ENCODE measurements around the gene NAV2.

The NAV2 gene

DNA sequence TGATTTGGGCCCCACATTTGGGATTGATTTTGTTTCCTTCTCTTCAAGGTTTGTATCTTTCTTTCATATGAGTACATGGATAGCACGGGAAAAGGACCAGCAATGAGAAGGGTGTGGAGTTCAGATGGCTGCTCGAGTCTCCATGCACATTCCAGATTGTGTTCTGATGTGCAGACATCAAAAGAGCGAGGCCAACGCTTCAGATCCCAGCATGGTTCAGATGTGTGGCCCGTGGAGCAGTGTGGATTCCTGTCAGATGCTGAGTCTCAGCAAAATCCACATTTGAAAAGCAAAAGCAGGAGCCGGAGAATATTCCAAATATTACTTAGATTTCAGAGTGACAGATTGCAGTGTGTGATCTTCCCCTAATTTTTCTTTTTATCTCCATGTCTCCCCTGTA, 228.2 kb downstream of the NAV2 start:
- no peaks in the 10 kb centered on the region for H3K27me3 ChIP-seq (ENCODE audit: insufficient read depth, low read length)
- H2BK120ac ChIP-seq (ENCODE audit: insufficient read depth, low read length, poor library complexity) = no peak overlapping the region
- no peak overlapping the region for H3K9ac ChIP-seq (ENCODE audit: low read length)
- peaks cover 0 to 3% of the 10 kb centered on the region in 2 experiments for H3K4me1 ChIP-seq (ENCODE audit: control insufficient read depth in 1 of 2, insufficient read depth in 2 of 2, low read length in 2 of 2)
- no peak overlapping the region for H3K4ac ChIP-seq (ENCODE audit: low read depth, low read length)
- no peak overlapping the region for H4K12ac ChIP-seq (ENCODE audit: low read depth, low read length)
- no peak overlapping the region for H4K8ac ChIP-seq (ENCODE audit: low read depth, low read length)
- H3K4me2 ChIP-seq (ENCODE audit: low read length) = no peak overlapping the region
- no peak overlapping the region for H2BK5ac ChIP-seq (ENCODE audit: low read depth, low read length, poor library complexity)
- H3K36me3 ChIP-seq (ENCODE audit: control insufficient read depth in 1 of 2, insufficient read depth in 2 of 2, low read length in 2 of 2) = peaks cover 2 to 3% of the 10 kb centered on the region in 2 experiments
- H3K9me3 ChIP-seq (ENCODE audit: insufficient read depth, low read depth, low read length) = no peaks in the 10 kb centered on the region
- H2AK5ac ChIP-seq (ENCODE audit: low read length) = no peak overlapping the region
- no peak overlapping the region for H3K18ac ChIP-seq (ENCODE audit: low read length)
- H3K14ac ChIP-seq (ENCODE audit: low read length) = no peak overlapping the region
- no peak for DNase-seq
- no peak overlapping the region for H2AFZ ChIP-seq (ENCODE audit: insufficient read depth, low read length, poor library complexity)
- no peak overlapping the region for H3K27ac ChIP-seq (ENCODE audit: low read depth, low read length)
- no peak overlapping the region for H3K4me3 ChIP-seq (ENCODE audit: low read depth, low read length)
- H3K23ac ChIP-seq (ENCODE audit: low read length) = no peak overlapping the region
- H3K79me1 ChIP-seq (ENCODE audit: low read length) = peaks cover 2% of the 10 kb centered on the region
- no peak overlapping the region for H4K91ac ChIP-seq (ENCODE audit: low read depth, low read length)
- no CpG with 5 or more reads among the region's 6 CpGs for WGBS (ENCODE audit: extremely low coverage, insufficient coverage, insufficient read length)
- no peaks in the 10 kb centered on the region for H3K79me2 ChIP-seq (ENCODE audit: control insufficient read depth, insufficient read depth, low read length, poor library complexity)
- no peak overlapping the region for H2BK12ac ChIP-seq (ENCODE audit: low read length)

DNA sequence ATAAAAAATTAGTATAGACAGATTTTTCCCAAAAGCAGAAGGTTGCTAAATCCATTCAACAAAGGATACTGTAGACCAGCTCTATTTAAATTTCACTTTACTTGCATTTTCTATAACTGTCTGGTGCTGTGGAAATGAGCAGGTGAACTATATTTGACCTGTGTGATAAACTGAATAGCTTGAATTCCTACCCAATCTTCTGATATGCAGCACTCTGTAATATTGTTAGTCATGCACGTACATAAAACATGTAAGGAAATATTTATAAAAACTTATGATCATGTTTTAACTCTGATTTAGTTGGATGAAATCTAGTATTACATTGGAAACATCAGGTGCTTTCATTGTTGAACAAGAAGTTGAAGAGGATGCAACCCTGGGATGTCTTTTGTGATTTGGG, 234.0 kb downstream of the NAV2 start:
- Histone ChIP-seq H3K14ac (ENCODE audit: low read length) (no peak overlapping the region), H2AFZ (ENCODE audit: insufficient read depth, low read length, poor library complexity) (no peak overlapping the region), H3K9me3 (ENCODE audit: insufficient read depth, low read depth, low read length) (no peaks in the 10 kb centered on the region), H3K79me2 (ENCODE audit: control insufficient read depth, insufficient read depth, low read length, poor library complexity) (no peaks in the 10 kb centered on the region), H3K23ac (ENCODE audit: low read length) (no peak overlapping the region), H3K18ac (ENCODE audit: low read length) (no peak overlapping the region), H3K4me3 (ENCODE audit: low read depth, low read length) (no peak overlapping the region), H3K4me1 (ENCODE audit: control insufficient read depth in 1 of 2, insufficient read depth in 2 of 2, low read length in 2 of 2) (no peaks in the 10 kb centered on the region), H2AK5ac (ENCODE audit: low read length) (no peak overlapping the region), H4K12ac (ENCODE audit: low read depth, low read length) (no peak overlapping the region), H2BK12ac (ENCODE audit: low read length) (no peak overlapping the region), H4K91ac (ENCODE audit: low read depth, low read length) (no peak overlapping the region), H3K79me1 (ENCODE audit: low read length) (no peaks in the 10 kb centered on the region), H3K27me3 (ENCODE audit: insufficient read depth, low read length) (no peaks in the 10 kb centered on the region), H3K36me3 (ENCODE audit: control insufficient read depth in 1 of 2, insufficient read depth in 2 of 2, low read length in 2 of 2) (peaks cover 7 to 10% of the 10 kb centered on the region in 2 experiments), H3K9ac (ENCODE audit: low read length) (no peak overlapping the region), H3K27ac (ENCODE audit: low read depth, low read length) (no peak overlapping the region), H3K4ac (ENCODE audit: low read depth, low read length) (no peak overlapping the region), H2BK120ac (ENCODE audit: insufficient read depth, low read length, poor library complexity) (no peak overlapping the region), H3K4me2 (ENCODE audit: low read length) (no peak overlapping the region), H2BK5ac (ENCODE audit: low read depth, low read length, poor library complexity) (no peak overlapping the region), H4K8ac (ENCODE audit: low read depth, low read length) (no peak overlapping the region)
- no peak for DNase-seq
- no CpG with 5 or more reads among the region's 1 CpG for WGBS (ENCODE audit: extremely low coverage, insufficient coverage, insufficient read length)

GRCh38 chr11:19947537-19948114, 235.0 kb downstream of the NAV2 start:
- H3K27ac ChIP-seq (ENCODE audit: low read depth, low read length) = no peak overlapping the region
- no peak overlapping the region for H2AFZ ChIP-seq (ENCODE audit: insufficient read depth, low read length, poor library complexity)
- no peak overlapping the region for H3K4me2 ChIP-seq (ENCODE audit: low read length)

GRCh38 chr11:19949606-19950005, 237.0 kb downstream of the NAV2 start:
- no peak overlapping the region for H2BK12ac ChIP-seq (ENCODE audit: low read length)
- H2BK120ac ChIP-seq (ENCODE audit: insufficient read depth, low read length, poor library complexity) = no peak overlapping the region
- no peak overlapping the region for H4K12ac ChIP-seq (ENCODE audit: low read depth, low read length)
- H3K9ac ChIP-seq (ENCODE audit: low read length) = no peak overlapping the region
- no peak overlapping the region for H3K23ac ChIP-seq (ENCODE audit: low read length)
- no peak overlapping the region for H4K8ac ChIP-seq (ENCODE audit: low read depth, low read length)
- no peak overlapping the region for H3K27ac ChIP-seq (ENCODE audit: low read depth, low read length)
- no peak overlapping the region for H2AFZ ChIP-seq (ENCODE audit: insufficient read depth, low read length, poor library complexity)
- no peaks in the 10 kb centered on the region for H3K9me3 ChIP-seq (ENCODE audit: insufficient read depth, low read depth, low read length)
- no peak overlapping the region for H3K18ac ChIP-seq (ENCODE audit: low read length)
- H3K4me1 ChIP-seq (ENCODE audit: control insufficient read depth in 1 of 2, insufficient read depth in 2 of 2, low read length in 2 of 2) = peaks cover 6 to 10% of the 10 kb centered on the region in 2 experiments
- H4K91ac ChIP-seq (ENCODE audit: low read depth, low read length) = no peak overlapping the region
- H3K79me1 ChIP-seq (ENCODE audit: low read length) = peaks cover 2% of the 10 kb centered on the region
- no peak overlapping the region for H3K4me3 ChIP-seq (ENCODE audit: low read depth, low read length)
- H3K4ac ChIP-seq (ENCODE audit: low read depth, low read length) = no peak overlapping the region
- no peak overlapping the region for H3K14ac ChIP-seq (ENCODE audit: low read length)
- no peak overlapping the region for H3K4me2 ChIP-seq (ENCODE audit: low read length)
- no peaks in the 10 kb centered on the region for H3K27me3 ChIP-seq (ENCODE audit: insufficient read depth, low read length)
- no peak overlapping the region for H2BK5ac ChIP-seq (ENCODE audit: low read depth, low read length, poor library complexity)
- no peak overlapping the region for H2AK5ac ChIP-seq (ENCODE audit: low read length)
- H3K36me3 ChIP-seq (ENCODE audit: control insufficient read depth in 1 of 2, insufficient read depth in 2 of 2, low read length in 2 of 2) = peaks cover 7 to 10% of the 10 kb centered on the region in 2 experiments
- DNase-seq = no peak
- no peaks in the 10 kb centered on the region for H3K79me2 ChIP-seq (ENCODE audit: control insufficient read depth, insufficient read depth, low read length, poor library complexity)
- no CpG with 5 or more reads among the region's 7 CpGs for WGBS (ENCODE audit: extremely low coverage, insufficient coverage, insufficient read length)

More at GRCh38 chr11:19947537-19948114, 235.0 kb downstream of the NAV2 start:
- Histone ChIP-seq H3K4me3 (ENCODE audit: low read depth, low read length) (no peak overlapping the region), H3K79me2 (ENCODE audit: control insufficient read depth, insufficient read depth, low read length, poor library complexity) (no peaks in the 10 kb centered on the region), H3K4ac (ENCODE audit: low read depth, low read length) (no peak overlapping the region), H3K23ac (ENCODE audit: low read length) (no peak overlapping the region), H4K8ac (ENCODE audit: low read depth, low read length) (no peak overlapping the region), H4K12ac (ENCODE audit: low read depth, low read length) (no peak overlapping the region), H2AK5ac (ENCODE audit: low read length) (no peak overlapping the region), H3K18ac (ENCODE audit: low read length) (no peak overlapping the region), H2BK120ac (ENCODE audit: insufficient read depth, low read length, poor library complexity) (no peak overlapping the region), H3K9ac (ENCODE audit: low read length) (no peak overlapping the region), H3K36me3 (ENCODE audit: control insufficient read depth in 1 of 2, insufficient read depth in 2 of 2, low read length in 2 of 2) (peaks cover 7 to 10% of the 10 kb centered on the region in 2 experiments), H4K91ac (ENCODE audit: low read depth, low read length) (no peak overlapping the region), H3K14ac (ENCODE audit: low read length) (no peak overlapping the region), H3K79me1 (ENCODE audit: low read length) (no peaks in the 10 kb centered on the region), H3K27me3 (ENCODE audit: insufficient read depth, low read length) (no peaks in the 10 kb centered on the region), H2BK12ac (ENCODE audit: low read length) (no peak overlapping the region), H2BK5ac (ENCODE audit: low read depth, low read length, poor library complexity) (no peak overlapping the region), H3K4me1 (ENCODE audit: control insufficient read depth in 1 of 2, insufficient read depth in 2 of 2, low read length in 2 of 2) (peaks cover 0 to 2% of the 10 kb centered on the region in 2 experiments), H3K9me3 (ENCODE audit: insufficient read depth, low read depth, low read length) (no peaks in the 10 kb centered on the region)
- DNase-seq = no peak
- WGBS (ENCODE audit: extremely low coverage, insufficient coverage, insufficient read length) = no CpG with 5 or more reads among the region's 5 CpGs

Measured in trophoblast cell (in vitro differentiated cells and primary cell).